ENCODE measurements around the gene FBXO46.

Gene FBXO46

GRCh38 chr19:45764475-45764874 lies 33.8 kb upstream of the FBXO46 start:
- H4K20me1 ChIP-seq (ENCODE audit: control insufficient read depth, insufficient read depth, low read depth, low read length), result no peaks in the 10 kb centered on the region
- H3K36me3 ChIP-seq (ENCODE audit: control insufficient read depth, low read length), result no peaks in the 10 kb centered on the region
- peaks cover 8% of the 10 kb centered on the region for H3K27me3 ChIP-seq (ENCODE audit: control insufficient read depth, low read length)
- H3K4me1 ChIP-seq (ENCODE audit: control insufficient read depth, low read length), result peaks cover 7% of the 10 kb centered on the region
- H3K9me2 ChIP-seq (replicated peaks; ENCODE audit: control insufficient read depth, low read length), result no peaks in the 10 kb centered on the region
- H3K9me3 ChIP-seq (ENCODE audit: control insufficient read depth, insufficient read depth, low read length), result no peaks in the 10 kb centered on the region
- H3K27ac ChIP-seq (ENCODE audit: low read depth, low read length), result no peak overlapping the region
- no peak overlapping the region for H3K4me3 ChIP-seq (ENCODE audit: low read length)
- H3K4me2 ChIP-seq (ENCODE audit: low read length), result no peak overlapping the region
- TF ChIP-seq, protein P1, sequence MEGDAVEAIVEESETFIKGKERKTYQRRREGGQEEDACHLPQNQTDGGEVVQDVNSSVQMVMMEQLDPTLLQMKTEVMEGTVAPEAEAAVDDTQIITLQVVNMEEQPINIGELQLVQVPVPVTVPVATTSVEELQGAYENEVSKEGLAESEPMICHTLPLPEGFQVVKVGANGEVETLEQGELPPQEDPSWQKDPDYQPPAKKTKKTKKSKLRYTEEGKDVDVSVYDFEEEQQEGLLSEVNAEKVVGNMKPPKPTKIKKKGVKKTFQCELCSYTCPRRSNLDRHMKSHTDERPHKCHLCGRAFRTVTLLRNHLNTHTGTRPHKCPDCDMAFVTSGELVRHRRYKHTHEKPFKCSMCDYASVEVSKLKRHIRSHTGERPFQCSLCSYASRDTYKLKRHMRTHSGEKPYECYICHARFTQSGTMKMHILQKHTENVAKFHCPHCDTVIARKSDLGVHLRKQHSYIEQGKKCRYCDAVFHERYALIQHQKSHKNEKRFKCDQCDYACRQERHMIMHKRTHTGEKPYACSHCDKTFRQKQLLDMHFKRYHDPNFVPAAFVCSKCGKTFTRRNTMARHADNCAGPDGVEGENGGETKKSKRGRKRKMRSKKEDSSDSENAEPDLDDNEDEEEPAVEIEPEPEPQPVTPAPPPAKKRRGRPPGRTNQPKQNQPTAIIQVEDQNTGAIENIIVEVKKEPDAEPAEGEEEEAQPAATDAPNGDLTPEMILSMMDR (IDR thresholded peaks at IDR 0.05; ENCODE audit: low read depth, low read length, poor library complexity, severe bottlenecking), result no peak
- no peak for TF ChIP-seq EZH2phosphoT487 (IDR thresholded peaks at IDR 0.05; ENCODE audit: borderline replicate concordance, low read length)
- no peaks in the 10 kb centered on the region for H3K79me2 ChIP-seq (ENCODE audit: control insufficient read depth, low read length)
- H3F3A ChIP-seq (ENCODE audit: control insufficient read depth, insufficient read depth), result no peaks in the 10 kb centered on the region

- H3K4me2 ChIP-seq (ENCODE audit: low read length), result no peak overlapping the region
- no peak overlapping the region for H3K4me3 ChIP-seq (ENCODE audit: low read length)
- H3K9me2 ChIP-seq (replicated peaks; ENCODE audit: control insufficient read depth, low read length), result no peaks in the 10 kb centered on the region
- H4K20me1 ChIP-seq (ENCODE audit: control insufficient read depth, insufficient read depth, low read depth, low read length), result no peaks in the 10 kb centered on the region
- H3K79me2 ChIP-seq (ENCODE audit: control insufficient read depth, low read length), result no peaks in the 10 kb centered on the region
- no peaks in the 10 kb centered on the region for H3K9me3 ChIP-seq (ENCODE audit: control insufficient read depth, insufficient read depth, low read length)
- H3K4me1 ChIP-seq (ENCODE audit: control insufficient read depth, low read length), result peaks cover 4% of the 10 kb centered on the region
- H3K36me3 ChIP-seq (ENCODE audit: control insufficient read depth, low read length), result no peaks in the 10 kb centered on the region
- H3F3A ChIP-seq (ENCODE audit: control insufficient read depth, insufficient read depth), result no peaks in the 10 kb centered on the region
- H3K27ac ChIP-seq (ENCODE audit: low read depth, low read length), result no peak overlapping the region
- peaks cover 8% of the 10 kb centered on the region for H3K27me3 ChIP-seq (ENCODE audit: control insufficient read depth, low read length)
- TF ChIP-seq, protein P1 (IDR thresholded peaks at IDR 0.05; ENCODE audit: low read depth, low read length, poor library complexity, severe bottlenecking), result no peak
- no peak for TF ChIP-seq EZH2phosphoT487 (IDR thresholded peaks at IDR 0.05; ENCODE audit: borderline replicate concordance, low read length)
These were observed 33.1 kb upstream of the FBXO46 start for GRCh38 chr19:45763691-45764294.

DNA sequence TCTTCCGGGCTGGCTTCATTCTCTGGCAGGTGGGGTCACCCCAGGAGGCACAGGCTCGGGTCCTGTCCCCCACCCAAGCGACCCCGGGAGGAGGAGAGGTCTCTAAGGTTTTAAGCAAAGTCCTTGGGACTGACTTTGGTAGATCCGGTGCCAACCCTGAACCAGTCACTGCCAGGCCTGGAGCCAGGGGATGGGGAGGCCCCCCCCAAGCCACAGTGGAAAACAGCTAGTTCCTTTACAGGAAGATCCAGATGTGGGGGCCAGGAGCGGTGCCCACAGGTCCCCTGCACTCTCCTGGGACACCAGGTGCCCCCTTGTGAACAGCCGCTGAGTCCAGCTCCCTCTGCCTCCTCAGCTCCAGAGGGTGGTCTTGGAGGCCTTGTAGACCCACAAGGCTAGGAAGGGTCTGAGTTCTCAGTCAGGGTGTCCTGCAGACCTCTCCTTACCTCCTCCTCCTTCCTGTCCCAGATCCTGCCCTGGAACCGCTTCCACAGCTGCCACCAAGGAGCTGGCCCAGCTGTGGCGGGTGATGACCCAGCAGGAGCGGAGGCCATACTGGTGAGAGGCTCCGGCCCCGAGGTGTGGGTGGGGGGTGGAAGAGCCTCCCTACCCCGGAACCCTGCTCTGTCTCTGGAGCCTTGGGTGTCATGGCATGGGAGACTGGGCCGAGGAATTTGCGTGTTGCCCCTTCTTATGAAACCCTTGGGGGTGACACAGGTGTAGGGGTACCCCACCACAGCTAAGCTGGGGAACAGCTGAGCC lies 32.4 kb upstream of the FBXO46 start:
- Histone ChIP-seq H3K36me3 (ENCODE audit: control insufficient read depth, low read length) (no peaks in the 10 kb centered on the region), H4K20me1 (ENCODE audit: control insufficient read depth, insufficient read depth, low read depth, low read length) (no peaks in the 10 kb centered on the region), H3K9me3 (ENCODE audit: control insufficient read depth, insufficient read depth, low read length) (no peaks in the 10 kb centered on the region), H3K27me3 (ENCODE audit: control insufficient read depth, low read length) (peaks cover 5% of the 10 kb centered on the region), H3K4me3 (ENCODE audit: low read length) (no peak overlapping the region), H3K9me2 (replicated peaks; ENCODE audit: control insufficient read depth, low read length) (no peaks in the 10 kb centered on the region), H3F3A (ENCODE audit: control insufficient read depth, insufficient read depth) (no peaks in the 10 kb centered on the region), H3K4me2 (ENCODE audit: low read length) (no peak overlapping the region), H3K79me2 (ENCODE audit: control insufficient read depth, low read length) (no peaks in the 10 kb centered on the region), H3K27ac (ENCODE audit: low read depth, low read length) (no peak overlapping the region), H3K4me1 (ENCODE audit: control insufficient read depth, low read length) (peaks cover 2% of the 10 kb centered on the region; the same call in 1 of the 2 replicates)
- TF ChIP-seq, protein P1 (IDR thresholded peaks at IDR 0.05; ENCODE audit: low read depth, low read length, poor library complexity, severe bottlenecking), result no peak
- no peak for TF ChIP-seq EZH2phosphoT487 (IDR thresholded peaks at IDR 0.05; ENCODE audit: borderline replicate concordance, low read length)
